HCT116 (cell line): ENCODE data around the gene PMEPA1.

Experiments used
- POLR2A ChIP-seq: IDR thresholded peaks from 2 replicates; pipeline ENCODE4 v1.7.0; 2011; ENCODE audit warnings: borderline replicate concordance; ENCODE audit not compliant: insufficient read depth, insufficient read length; ENCODE audit errors: extremely low read depth
- RAD21 ChIP-seq: IDR thresholded peaks from 2 replicates; pipeline ENCODE4 v1.6.1; 2012; ENCODE audit warnings: low read depth, mild to moderate bottlenecking
- ZNF274 ChIP-seq: fragments of 200-500 bp; sonication (Bioruptor generic); IDR thresholded peaks from 2 replicates; pipeline ENCODE4 v1.6.1; 2014; ENCODE audit warnings: mild to moderate bottlenecking, low read depth, low read length, inconsistent platforms

GRCh38 chr20:57756213-57756612 lies 46.4 kb upstream of the PMEPA1 start:
- TF ChIP-seq ZNF274 = no peak
- no peak for TF ChIP-seq RAD21
- TF ChIP-seq POLR2A = no peak
